Measurements from ENCODE around the gene ADRA2C. TPM values are rescaled to one million over a fixed set of nuclear protein-coding genes. Genes with fewer than 3 reads are reported as not detected.

The ADRA2C gene
- total RNA-seq, 1 experiment from 2014 or later: 28.1 TPM

DNA sequence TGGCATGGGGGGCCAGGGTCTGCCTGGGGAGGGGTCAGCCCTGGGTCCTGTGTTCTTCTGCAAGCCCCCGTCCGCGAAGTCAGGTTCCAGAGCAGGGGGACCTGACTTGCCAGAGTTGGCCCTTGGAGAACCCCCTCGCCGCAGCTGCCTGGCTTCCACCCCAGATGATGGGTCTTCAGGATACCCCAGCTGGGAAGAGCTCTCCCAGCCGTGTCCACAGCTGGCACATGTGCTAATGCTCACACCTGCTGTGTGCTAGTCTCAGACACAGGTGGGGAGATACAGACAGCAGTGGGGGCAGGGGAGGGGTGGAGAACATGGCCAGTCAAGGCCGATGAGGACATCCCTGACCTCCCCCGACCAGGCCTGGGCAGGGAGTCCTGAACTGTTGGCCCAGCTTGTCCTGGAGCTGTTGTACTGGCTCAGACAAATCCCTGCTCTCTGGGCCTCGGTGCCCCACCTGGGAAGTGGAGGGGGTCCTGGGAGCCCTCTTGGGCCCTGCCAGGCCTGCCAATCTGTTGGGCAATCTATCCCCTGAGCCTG lies 3.5 kb downstream of the ADRA2C start:
- Histone ChIP-seq H3K4me2 (ENCODE audit: low read length) (no peak overlapping the region), H3K79me2 (ENCODE audit: insufficient read depth, low read length) (no peaks in the 10 kb centered on the region), H3K27me3 (ENCODE audit: insufficient read depth, low read length) (no peaks in the 10 kb centered on the region), H3K36me3 (ENCODE audit: control insufficient read depth in 1 of 2, insufficient read depth in 2 of 2, low read length in 2 of 2) (no peaks in the 10 kb centered on the region), H3K27ac (ENCODE audit: low read depth, low read length) (no peak overlapping the region), H3K9ac (ENCODE audit: low read length) (no peak overlapping the region), H4K20me1 (ENCODE audit: insufficient read depth) (no peaks in the 10 kb centered on the region), H3K9me3 (ENCODE audit: control insufficient read depth in 1 of 2, insufficient read depth in 1 of 2, low read depth in 1 of 2, low read length in 2 of 2) (no peaks in the 10 kb centered on the region), H3K9me2 (ENCODE audit: insufficient read depth) (no peaks in the 10 kb centered on the region), H2AFZ (ENCODE audit: low read depth, low read length, poor library complexity, severe bottlenecking) (no peak overlapping the region), H3K4me1 (ENCODE audit: control insufficient read depth in 1 of 2, insufficient read depth in 2 of 2, low read length in 2 of 2) (peaks cover 7 to 13% of the 10 kb centered on the region in 2 experiments; a peak in 2 of 4 replicates), H3K4me3 (replicated peaks in 1 of 2; ENCODE audit: low read depth in 1 of 2, low read length in 2 of 2) (no peak overlapping the region)
- ChIA-PET POLR2A (no interaction called here), RAD21 (ENCODE audit: low non-redundant PET in 1 of 2, low total read pairs in 2 of 2, uncharacterized antibody in 2 of 2, unreplicated experiment in 2 of 2) (interaction anchor here in 1 of 2 experiments (0.5 kb wide), 1 partner anchor 111 kb away, joined by 3 read pairs; no protein-coding TSS in a partner anchor), CTCF (no interaction called here)
- ATAC-seq (no peak), DNase-seq (ENCODE audit: low read depth, low spot score) (no peak)
- TF ChIP-seq EZH2phosphoT487 (IDR thresholded peaks at IDR 0.05; ENCODE audit: borderline replicate concordance) (no peak), ZFX (IDR thresholded peaks at IDR 0.05) (no peak), POLR2AphosphoS5 (IDR thresholded peaks at IDR 0.05; ENCODE audit: low read depth, low read length) (no peak), SP1 (IDR thresholded peaks at IDR 0.05; ENCODE audit: low read depth) (no peak), CBX3 (IDR thresholded peaks at IDR 0.05; ENCODE audit: low read depth) (no peak), SRF (IDR thresholded peaks at IDR 0.05; ENCODE audit: low read depth) (no peak), TCF7L2 (IDR thresholded peaks at IDR 0.05; ENCODE audit: borderline replicate concordance, extremely low read depth, insufficient read depth, insufficient read length) (no peak), RAD21 (IDR thresholded peaks at IDR 0.05; ENCODE audit: low read depth) (no peak), CEBPB (IDR thresholded peaks at IDR 0.05; ENCODE audit: low read depth) (no peak), YY1 (IDR thresholded peaks at IDR 0.05; ENCODE audit: extremely low read depth, insufficient replicate concordance, low read depth, low read length) (no peak), EZH2 (IDR thresholded peaks at IDR 0.05) (no peak), FOSL1 (IDR thresholded peaks at IDR 0.05; ENCODE audit: low read depth) (no peak), JUND (IDR thresholded peaks at IDR 0.05) (no peak), ZNF274 (IDR thresholded peaks at IDR 0.05; ENCODE audit: low read depth, low read length) (no peak)
- TF ChIP-seq, protein P1, sequence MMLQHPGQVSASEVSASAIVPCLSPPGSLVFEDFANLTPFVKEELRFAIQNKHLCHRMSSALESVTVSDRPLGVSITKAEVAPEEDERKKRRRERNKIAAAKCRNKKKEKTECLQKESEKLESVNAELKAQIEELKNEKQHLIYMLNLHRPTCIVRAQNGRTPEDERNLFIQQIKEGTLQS (IDR thresholded peaks at IDR 0.05): no peak
- no TSS peak for BruUV-seq (replicated peaks)
- intact Hi-C loops (cut with micrococcal nuclease): no loop called here

All from HCT116 (cell line).